NCI-H1436 (cell line): ENCODE results near the gene MMP3.

Experiments used
- DNase-seq: peaks from one replicate; lab custom pipeline; 2025; lab: John Stamatoyannopoulos, UW

The MMP3 gene

DNA sequence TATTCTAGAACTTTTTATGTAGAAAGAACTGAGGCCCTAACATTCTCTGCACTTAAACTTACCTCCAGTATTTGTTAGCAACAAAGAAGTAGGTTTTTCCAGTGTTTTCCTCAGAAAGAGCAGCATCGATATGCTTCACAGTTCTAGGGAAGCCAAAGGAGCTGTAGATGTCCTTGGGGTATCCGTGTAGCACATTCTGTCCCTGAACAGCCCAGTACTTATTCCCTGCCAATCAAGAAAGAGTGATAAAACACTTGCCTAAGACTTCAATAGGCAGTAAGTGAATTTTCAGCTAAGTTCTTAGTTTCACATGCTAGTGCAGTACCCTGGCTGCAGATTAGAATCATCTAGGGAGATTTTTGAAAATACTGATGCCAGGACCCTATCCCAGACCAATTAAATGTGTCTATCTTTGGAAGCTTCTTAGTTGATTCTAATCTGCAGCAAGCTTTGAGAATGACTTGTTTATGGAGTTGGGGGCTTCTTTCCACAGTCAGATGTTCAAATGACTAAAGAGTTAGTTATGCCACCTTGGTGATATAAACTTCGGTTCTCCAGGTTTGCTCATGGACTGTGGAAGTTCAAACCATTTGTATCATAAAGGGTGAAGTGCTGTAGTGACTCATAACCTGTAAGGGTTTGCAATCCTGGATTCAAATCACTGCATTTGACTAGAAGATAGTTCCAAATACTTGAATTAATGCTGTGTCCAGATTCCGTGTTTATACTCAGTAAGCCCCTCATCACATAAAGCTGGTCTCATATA is 52.0 kb downstream of the MMP3 start:
- no peak for DNase-seq

DNA sequence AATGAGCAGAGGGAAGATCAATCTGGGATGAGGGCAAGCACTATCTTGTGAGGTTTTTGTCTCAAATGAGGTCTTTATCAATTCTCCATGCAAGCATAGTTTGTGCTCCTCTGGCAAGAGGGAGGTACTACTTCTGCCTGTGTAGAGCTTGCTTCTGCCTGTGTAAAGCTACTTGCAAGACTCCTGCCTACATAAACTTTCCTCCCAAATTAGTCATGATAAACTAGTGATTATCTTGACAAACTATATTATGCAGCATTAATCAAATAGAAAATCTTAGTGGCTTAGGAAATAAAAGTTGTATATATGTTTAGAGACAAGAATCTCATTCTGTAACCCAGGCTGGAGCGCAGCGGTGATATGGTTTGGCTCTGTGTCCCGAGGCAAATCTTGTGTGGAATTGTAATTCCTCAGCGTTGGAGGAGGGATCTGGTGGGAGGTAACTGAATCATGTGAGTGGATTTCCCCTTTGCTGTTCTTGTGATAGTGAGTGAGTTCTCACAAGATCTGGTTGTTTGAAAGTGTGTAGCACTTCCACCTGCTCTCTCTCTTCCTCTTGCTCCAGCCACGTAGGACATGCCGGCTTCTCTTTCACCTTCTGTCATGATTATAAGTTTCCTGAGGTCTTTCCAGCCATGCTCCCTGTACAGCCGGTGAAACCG is 54.9 kb downstream of the MMP3 start:
- DNase-seq: no peak
